ENCODE data around the gene ABTB1. TPM values are rescaled to one million over a fixed set of nuclear protein-coding genes. Genes with fewer than 3 reads are reported as not detected.

Gene ABTB1
- total and polyA plus RNA-seq, 2 of the 13 experiments (the other 11 are each of a cell fraction or from before 2014, with no cell fraction given): 0.42 to 14.5 TPM

- ChIA-PET CTCF (ENCODE audit: low intra/inter-chr PET ratio, low total read pairs) (no interaction called here), POLR2A (no interaction called here)
- intact Hi-C loops (cut with micrococcal nuclease; ENCODE audit: unreplicated experiment): no loop called here
- H4K20me1 ChIP-seq (ENCODE audit: insufficient read depth, low read length): no peaks in the 10 kb centered on the region
- H3K4me3 ChIP-seq (replicated peaks in 1 of 3; ENCODE audit: insufficient read depth in 1 of 3, low read depth in 2 of 3, low read length in 3 of 3): no peak overlapping the region
- FAIRE-seq: no peak
- no peaks in the 10 kb centered on the region for H3K36me3 ChIP-seq (replicated peaks in 1 of 2; ENCODE audit: control insufficient read depth in 1 of 2, insufficient read depth in 2 of 2, low read length in 2 of 2)
- H2AFZ ChIP-seq (ENCODE audit: low read length): no peak overlapping the region
- H3K4me2 ChIP-seq (ENCODE audit: low read depth, low read length): no peak overlapping the region
- TF ChIP-seq RBFOX2 (IDR thresholded peaks at IDR 0.05; ENCODE audit: low read depth, low read length) (no peak), ZNF549 (CRISPR knock-in tag; IDR thresholded peaks at IDR 0.05) (no peak), ZNF83 (CRISPR knock-in tag; IDR thresholded peaks at IDR 0.05; ENCODE audit: borderline replicate concordance) (no peak), ZNF761 (CRISPR knock-in tag; conservative IDR thresholded peaks at IDR 0.05) (no peak), ZNF605 (CRISPR knock-in tag; IDR thresholded peaks at IDR 0.05) (no peak), TBX2 (CRISPR knock-in tag; IDR thresholded peaks at IDR 0.05; ENCODE audit: borderline replicate concordance) (no peak), SRY (CRISPR knock-in tag; IDR thresholded peaks at IDR 0.05) (no peak), ZSCAN20 (CRISPR knock-in tag; IDR thresholded peaks at IDR 0.05; ENCODE audit: borderline replicate concordance) (no peak), ZNF276 (CRISPR knock-in tag; IDR thresholded peaks at IDR 0.05; ENCODE audit: low read depth) (no peak), KDM5B (CRISPR knock-in tag; IDR thresholded peaks at IDR 0.05; ENCODE audit: borderline replicate concordance) (no peak), TMF1 (CRISPR knock-in tag; IDR thresholded peaks at IDR 0.05; ENCODE audit: low read depth) (no peak), JUND (CRISPR knock-in tag; IDR thresholded peaks at IDR 0.05) (no peak), SAFB2 (CRISPR knock-in tag; IDR thresholded peaks at IDR 0.05; ENCODE audit: borderline replicate concordance, low read depth) (no peak), ZNF776 (CRISPR knock-in tag; IDR thresholded peaks at IDR 0.05) (no peak), GATAD1 (CRISPR knock-in tag; IDR thresholded peaks at IDR 0.05) (no peak), ZNF720 (CRISPR knock-in tag; IDR thresholded peaks at IDR 0.05) (no peak), KAT8 (CRISPR knock-in tag; IDR thresholded peaks at IDR 0.05) (no peak), TGIF2 (CRISPR knock-in tag; IDR thresholded peaks at IDR 0.05) (no peak)
- in situ Hi-C loops (cut with HindIII; ENCODE audit: extremely low pct_ligation_motif_present, low pct_unique_long_range_greater_than_20kb): no loop called here
- no peaks in the 10 kb centered on the region for H3K79me2 ChIP-seq (ENCODE audit: insufficient read depth, low read length)
- no peaks in the 10 kb centered on the region for H3K4me1 ChIP-seq (ENCODE audit: insufficient read depth, low read length)
- no peak for ATAC-seq
- peaks cover 2 to 16% of the 10 kb centered on the region in 2 experiments; a peak in 3 of 5 replicates for H3K27me3 ChIP-seq (ENCODE audit: control insufficient read depth in 1 of 2, insufficient read depth in 2 of 2, low read length in 2 of 2)
- no peak overlapping the region for H3K9ac ChIP-seq (ENCODE audit: insufficient read depth, low read depth, low read length)
- no peak overlapping the region for H3K27ac ChIP-seq (ENCODE audit: extremely low read length, insufficient read depth, low read length)
- 9% methylated on average over 7 of the region's 7 CpGs for WGBS (ENCODE audit: low lambda C conversion rate)
- H3K9me3 ChIP-seq (ENCODE audit: low read length): no peaks in the 10 kb centered on the region
- DNase-seq (ENCODE audit: low spot score): no peak
- BruUV-seq (replicated peaks): no TSS peak
These were observed 55.8 kb downstream of the ABTB1 start for GRCh38 chr3:127728417-127729015.

All from HepG2 (cell line).